Activated T-helper 17 cell treated with anti-CD3 and anti-CD28 coated beads, Interleukin-2, amount 50 U/mL, for 72 hours (primary cell): ENCODE measurements around the gene PSMD5. TPM values are rescaled to one million over a fixed set of nuclear protein-coding genes. Genes with fewer than 3 reads are reported as not detected.

Source experiments
- ATAC-seq: fragments of 150-1000 bp; cut with Tn5 transposase; replicated peaks from 2 replicates; pipeline ENCODE4 v1.10.0; 2021; ENCODE audit warnings: mild to moderate bottlenecking, moderate library complexity
- H3K27ac Mint-ChIP-seq: one replicate; pipeline ENCODE4 v1.8.0; 2022; ENCODE audit warnings: mixed read lengths
- H3K27me3 Mint-ChIP-seq: one replicate; pipeline ENCODE4 v1.8.0; 2022; ENCODE audit warnings: mixed read lengths
- H3K36me3 Mint-ChIP-seq: one replicate; pipeline ENCODE4 v1.8.0; 2022; ENCODE audit warnings: low read depth, mild to moderate bottlenecking, mixed read lengths
- H3K4me1 Mint-ChIP-seq: one replicate; pipeline ENCODE4 v1.8.0; 2022; ENCODE audit warnings: mixed read lengths
- H3K4me3 Mint-ChIP-seq: one replicate; pipeline ENCODE4 v1.8.0; 2022; ENCODE audit warnings: mild to moderate bottlenecking, mixed read lengths
- H3K9me3 Mint-ChIP-seq: one replicate; pipeline ENCODE4 v1.8.0; 2022; ENCODE audit warnings: mixed read lengths
- total RNA-seq, 2 donors: library from RNA; stranded (reverse); gene quantifications; one replicate each; pipeline ENCODE4 v1.2.3, GENCODE V29; 2022

PSMD5 gene
- total RNA-seq, 2 donors from 2014 or later = 60.2 to 62.8 TPM

DNA sequence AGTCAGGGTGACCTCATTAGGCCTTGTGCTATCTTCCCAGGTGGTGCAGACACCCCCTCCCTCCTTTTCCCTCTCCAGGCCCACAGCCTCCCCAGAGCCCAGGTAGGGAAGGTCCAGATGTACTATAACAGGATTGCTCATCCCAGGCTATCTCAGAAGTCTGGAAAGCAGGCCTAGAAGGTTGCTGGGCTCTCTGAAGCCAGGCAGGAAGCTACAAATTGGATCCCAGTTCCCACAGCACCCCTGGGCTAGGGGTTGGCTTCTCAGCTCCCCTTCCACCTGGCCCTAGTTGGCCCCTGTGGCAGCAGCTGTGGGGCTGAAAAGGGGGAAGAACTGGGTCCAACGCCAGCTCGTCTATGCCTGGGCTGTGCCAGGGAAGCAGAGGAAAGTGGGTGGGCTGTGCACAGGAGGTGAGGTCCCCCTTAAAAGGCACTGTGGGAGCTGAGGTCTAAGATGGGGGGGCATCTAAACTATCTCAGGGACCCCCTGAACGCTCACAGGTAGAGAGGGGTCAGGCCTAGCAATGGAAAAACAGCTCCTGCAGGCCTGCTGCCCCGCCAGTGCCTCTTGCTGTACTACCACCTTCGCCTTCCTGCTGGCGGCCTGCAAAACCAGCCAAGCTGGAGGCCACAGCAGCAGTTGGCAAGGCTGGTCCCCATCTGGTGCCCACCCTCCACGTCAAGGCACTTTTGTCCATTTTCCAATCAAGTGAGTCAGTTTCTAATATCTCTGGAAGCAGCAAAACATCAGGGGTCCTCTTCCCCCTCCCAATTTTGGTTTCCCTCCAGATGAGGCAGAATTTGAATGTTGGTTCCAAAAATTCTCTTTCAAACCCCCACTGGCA, 13.3 kb upstream of the PSMD5 start:
- Mint-ChIP-seq H3K4me1 (peaks cover 10% of the 10 kb centered on the region), H3K27me3 (no peaks in the 10 kb centered on the region), H3K9me3 (no peaks in the 10 kb centered on the region), H3K36me3 (peaks cover 99% of the 10 kb centered on the region), H3K4me3 (no peak overlapping the region), H3K27ac (peak overlapping the region; percentile 74)
- no peak for ATAC-seq

DNA sequence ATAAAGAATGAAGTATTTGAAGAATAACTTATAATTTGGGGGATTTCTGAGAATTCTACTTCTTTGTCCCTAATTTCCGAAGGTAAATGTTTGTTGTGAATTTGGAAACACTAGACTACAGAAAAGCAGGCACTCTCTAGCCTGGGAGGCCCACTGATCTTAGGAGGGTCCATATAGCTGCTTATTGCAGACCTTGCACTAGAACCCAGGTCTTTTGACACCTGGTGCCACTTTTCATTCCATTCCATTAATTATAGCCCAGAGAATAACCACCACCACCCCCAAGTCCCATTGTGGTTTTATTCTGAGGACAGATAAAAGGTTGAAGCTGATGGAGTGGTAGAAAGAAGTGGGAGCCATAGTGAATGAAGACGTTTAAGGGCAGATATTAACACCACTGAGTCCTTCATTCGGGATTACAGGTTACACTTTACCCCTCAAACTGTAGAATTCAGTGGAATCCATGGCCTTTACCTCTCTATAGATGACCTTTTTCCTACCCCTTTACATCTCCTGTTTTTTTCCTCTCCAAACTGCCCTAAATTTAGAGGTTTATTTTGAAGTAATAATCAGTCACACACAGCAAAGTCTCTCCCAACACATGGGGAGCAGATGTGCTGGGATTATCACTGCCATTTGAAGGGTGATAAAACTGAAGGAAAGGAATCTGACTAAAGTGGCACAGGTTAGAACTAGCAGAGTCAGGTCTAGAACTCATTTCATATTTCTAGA, 12.0 kb upstream of the PSMD5 start:
- Mint-ChIP-seq H3K4me1 (peaks cover 7% of the 10 kb centered on the region), H3K27ac (peak overlapping the region; percentile 74), H3K36me3 (peaks cover 99% of the 10 kb centered on the region), H3K9me3 (no peaks in the 10 kb centered on the region), H3K27me3 (no peaks in the 10 kb centered on the region), H3K4me3 (no peak overlapping the region)
- no peak for ATAC-seq

DNA sequence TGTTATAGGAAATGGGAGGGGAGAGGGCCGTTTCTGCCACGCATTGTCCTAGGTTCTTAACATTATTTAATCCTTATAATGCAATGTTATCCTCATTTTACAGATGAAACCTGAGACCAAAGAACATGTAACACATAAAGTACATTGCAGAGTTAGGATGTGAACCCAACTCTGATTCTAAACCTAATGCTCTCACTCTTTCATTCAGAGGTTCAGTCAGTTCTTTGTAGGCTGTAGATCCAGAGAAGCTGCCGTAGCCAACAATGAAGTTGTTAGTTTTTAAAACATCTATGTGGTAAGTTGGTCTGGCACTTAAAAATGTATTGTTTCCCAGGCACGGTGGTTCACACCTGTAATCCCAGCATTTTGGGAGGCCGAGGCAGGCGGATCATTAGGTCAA, 10.5 kb upstream of the PSMD5 start:
- Mint-ChIP-seq H3K27ac (peak overlapping the region; percentile 82), H3K4me3 (no peak overlapping the region), H3K4me1 (peaks cover 11% of the 10 kb centered on the region), H3K9me3 (no peaks in the 10 kb centered on the region), H3K27me3 (no peaks in the 10 kb centered on the region), H3K36me3 (peaks cover 99% of the 10 kb centered on the region)
- ATAC-seq = no peak

GRCh38 chr9:120852240-120853010, 9.7 kb upstream of the PSMD5 start:
- Mint-ChIP-seq H3K27me3 (no peaks in the 10 kb centered on the region), H3K4me1 (peaks cover 18% of the 10 kb centered on the region), H3K27ac (peak overlapping the region; percentile 82), H3K4me3 (no peak overlapping the region), H3K36me3 (peaks cover 99% of the 10 kb centered on the region), H3K9me3 (no peaks in the 10 kb centered on the region)
- ATAC-seq = no peak

DNA sequence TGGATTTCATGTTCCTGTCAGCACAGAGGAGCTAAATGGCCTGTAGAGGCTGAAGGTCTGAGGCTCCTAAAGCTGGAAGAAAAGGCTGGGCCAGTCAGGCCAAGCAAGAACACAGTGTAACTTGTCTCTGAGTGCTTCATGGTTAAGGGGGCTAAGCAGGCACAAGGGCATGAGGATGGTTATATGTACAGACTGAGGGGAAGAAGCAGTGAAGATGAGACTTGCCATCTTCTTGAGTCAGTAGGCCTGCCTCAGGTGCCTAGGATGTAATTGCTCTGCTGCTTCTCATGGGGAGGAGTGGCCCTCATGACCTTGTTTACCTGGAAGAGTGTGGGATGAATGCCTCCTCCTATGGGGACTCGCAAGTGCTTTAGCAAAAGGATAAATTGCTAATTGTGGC, 8.7 kb upstream of the PSMD5 start:
- Mint-ChIP-seq H3K4me1 (peaks cover 26% of the 10 kb centered on the region), H3K4me3 (no peak overlapping the region), H3K27ac (peak overlapping the region; percentile 82), H3K27me3 (no peaks in the 10 kb centered on the region), H3K9me3 (no peaks in the 10 kb centered on the region), H3K36me3 (peaks cover 100% of the 10 kb centered on the region)
- no peak for ATAC-seq

- H3K4me1 Mint-ChIP-seq = peaks cover 38% of the 10 kb centered on the region
- ATAC-seq = no peak
Observed at GRCh38 chr9:120850315-120850714, 7.6 kb upstream of the PSMD5 start.

GRCh38 chr9:120846906-120847305, 4.2 kb upstream of the PSMD5 start:
- Mint-ChIP-seq H3K4me1 (peaks cover 52% of the 10 kb centered on the region), H3K4me3 (peak overlapping the region; percentile 99), H3K27me3 (no peaks in the 10 kb centered on the region), H3K9me3 (no peaks in the 10 kb centered on the region), H3K27ac (peak overlapping the region; percentile 98), H3K36me3 (peaks cover 100% of the 10 kb centered on the region)
- no peak for ATAC-seq

More at GRCh38 chr9:120850315-120850714, 7.6 kb upstream of the PSMD5 start:
- Mint-ChIP-seq H3K27me3 (no peaks in the 10 kb centered on the region), H3K4me3 (no peak overlapping the region), H3K27ac (peak overlapping the region; percentile 82), H3K9me3 (no peaks in the 10 kb centered on the region), H3K36me3 (peaks cover 100% of the 10 kb centered on the region)

- peaks cover 100% of the 10 kb centered on the region for H3K36me3 Mint-ChIP-seq
- no peaks in the 10 kb centered on the region for H3K27me3 Mint-ChIP-seq
- no peaks in the 10 kb centered on the region for H3K9me3 Mint-ChIP-seq
- peak overlapping the region; percentile 98 for H3K27ac Mint-ChIP-seq
- peaks cover 57% of the 10 kb centered on the region for H3K4me1 Mint-ChIP-seq
- peak overlapping the region; percentile 99 for H3K4me3 Mint-ChIP-seq
- ATAC-seq = peak; percentile 48
Observed at GRCh38 chr9:120846251-120846889, 3.6 kb upstream of the PSMD5 start.

- peak; percentile 39 for ATAC-seq
- peaks cover 54% of the 10 kb centered on the region for H3K4me1 Mint-ChIP-seq
- peaks cover 97% of the 10 kb centered on the region for H3K36me3 Mint-ChIP-seq
Observed at GRCh38 chr9:120845255-120845654, 2.5 kb upstream of the PSMD5 start.

DNA sequence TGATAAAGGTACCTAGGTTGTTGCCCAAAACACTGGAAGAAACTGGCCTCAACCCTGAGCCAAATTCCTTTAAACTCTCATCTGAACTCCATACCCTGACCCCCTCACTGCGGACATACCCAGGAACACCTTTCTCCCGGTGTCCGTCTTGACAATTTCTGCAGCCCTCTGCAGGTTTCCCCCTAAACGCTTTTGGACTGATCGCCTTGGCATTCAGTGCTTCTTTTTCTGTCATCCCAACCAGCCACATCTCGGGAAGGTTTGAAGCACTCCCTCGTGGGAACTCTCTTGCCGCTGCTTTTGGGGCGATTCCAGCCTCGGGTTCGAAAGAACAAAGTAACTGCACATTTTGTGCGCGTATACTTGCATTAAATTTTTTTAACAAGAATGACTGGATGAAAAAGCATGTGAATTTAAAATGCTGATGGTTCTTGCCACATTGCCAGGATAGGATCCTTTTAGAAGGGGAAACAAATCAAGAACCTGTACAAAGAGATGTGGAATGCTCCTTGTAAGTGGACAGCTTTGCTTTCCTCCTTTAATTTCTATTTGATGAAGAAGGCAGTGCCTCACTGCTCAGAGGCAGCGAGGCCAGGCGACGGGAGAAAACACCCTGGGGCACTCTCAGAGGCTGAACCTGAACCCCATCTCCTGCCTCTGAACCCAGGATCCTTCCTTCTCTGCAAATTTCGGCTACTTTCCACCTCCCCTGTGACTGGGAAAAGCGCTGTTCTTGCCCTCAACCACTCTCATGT, 615 bp downstream of the PSMD5 start:
- H3K36me3 Mint-ChIP-seq = peaks cover 94% of the 10 kb centered on the region
- peak overlapping the region; percentile 99 for H3K4me3 Mint-ChIP-seq
- peaks cover 56% of the 10 kb centered on the region for H3K4me1 Mint-ChIP-seq
- H3K27ac Mint-ChIP-seq = peak overlapping the region; percentile 98
- H3K9me3 Mint-ChIP-seq = no peaks in the 10 kb centered on the region
- no peak for ATAC-seq
- no peaks in the 10 kb centered on the region for H3K27me3 Mint-ChIP-seq

More at GRCh38 chr9:120845255-120845654, 2.5 kb upstream of the PSMD5 start:
- H3K27me3 Mint-ChIP-seq = no peaks in the 10 kb centered on the region
- peak overlapping the region; percentile 99 for H3K4me3 Mint-ChIP-seq
- H3K27ac Mint-ChIP-seq = peak overlapping the region; percentile 98
- H3K9me3 Mint-ChIP-seq = no peaks in the 10 kb centered on the region

- H3K36me3 Mint-ChIP-seq = peaks cover 94% of the 10 kb centered on the region
- peak overlapping the region; percentile 58 for H3K4me3 Mint-ChIP-seq
- H3K4me1 Mint-ChIP-seq = peaks cover 34% of the 10 kb centered on the region
- no peaks in the 10 kb centered on the region for H3K9me3 Mint-ChIP-seq
- H3K27ac Mint-ChIP-seq = peak overlapping the region; percentile 80
- no peak for ATAC-seq
- no peaks in the 10 kb centered on the region for H3K27me3 Mint-ChIP-seq
Observed at GRCh38 chr9:120839146-120839545, 3.6 kb downstream of the PSMD5 start.

DNA sequence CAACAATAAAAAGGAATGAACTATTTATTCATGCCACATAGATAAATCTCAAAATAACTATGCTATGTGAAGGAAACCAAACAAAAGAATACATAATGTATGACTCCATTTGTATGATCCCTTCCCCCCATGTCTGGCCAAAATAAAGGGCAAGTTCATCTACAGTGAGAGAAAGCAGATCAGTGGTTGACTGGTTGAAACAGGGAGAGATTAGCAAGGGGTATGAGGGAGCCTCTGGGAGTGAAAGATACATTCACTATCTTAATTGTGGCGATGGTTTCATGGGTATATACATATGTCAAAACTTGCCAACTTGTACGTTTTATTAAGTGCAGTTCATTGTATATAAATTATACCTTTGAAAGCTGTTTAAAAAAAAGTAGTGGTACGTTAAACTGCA, 4.8 kb downstream of the PSMD5 start:
- H3K4me3 Mint-ChIP-seq = peak overlapping the region; percentile 45
- H3K36me3 Mint-ChIP-seq = peaks cover 90% of the 10 kb centered on the region
- no peak for ATAC-seq
- no peaks in the 10 kb centered on the region for H3K9me3 Mint-ChIP-seq
- H3K27me3 Mint-ChIP-seq = no peaks in the 10 kb centered on the region
- H3K4me1 Mint-ChIP-seq = peaks cover 34% of the 10 kb centered on the region
- H3K27ac Mint-ChIP-seq = peak overlapping the region; percentile 78

- no peaks in the 10 kb centered on the region for H3K9me3 Mint-ChIP-seq
- no peak for ATAC-seq
- peaks cover 96% of the 10 kb centered on the region for H3K36me3 Mint-ChIP-seq
Observed at GRCh38 chr9:120833325-120833724, 9.4 kb downstream of the PSMD5 start.

More at GRCh38 chr9:120833325-120833724, 9.4 kb downstream of the PSMD5 start:
- no peaks in the 10 kb centered on the region for H3K27me3 Mint-ChIP-seq
- H3K27ac Mint-ChIP-seq = no peak overlapping the region
- peaks cover 21% of the 10 kb centered on the region for H3K4me1 Mint-ChIP-seq
- H3K4me3 Mint-ChIP-seq = no peak overlapping the region
